Caco-2 (cell line): ENCODE measurements around the gene OMA1. TPM values are rescaled to one million over a fixed set of nuclear protein-coding genes. Genes with fewer than 3 reads are reported as not detected.

Experiments used
- BruUV-seq: library from RNA; stranded (reverse); fragments of 400-500 nt; replicated peaks from 2 replicates; lab custom pipeline; 2021; lab: Mats Ljungman, UMichigan
- CTCF ChIA-PET: fragments of 300-600 bp; sonication (Branson Sonifier 250); formaldehyde crosslinking; loops from one replicate; lab custom pipeline; 2022; ENCODE audit warnings: antibody characterized with exemption; lab: Charles Lee
- POLR2A ChIA-PET: fragments of 300-600 bp; sonication (Branson Sonifier 250); formaldehyde crosslinking; loops from one replicate; lab custom pipeline; 2022; ENCODE audit warnings: antibody characterized with exemption; lab: Charles Lee
- DNase-seq, 2 experiments: peaks; one replicate each; pipeline versions ENCODE4 v3.0.0 to v3.0.0-alpha.2; 2020 to 2022
- H3K27me3 ChIP-seq: replicated peaks from 2 replicates; pipeline ENCODE4 v1.6.0; 2011; ENCODE audit warnings: low read length; ENCODE audit not compliant: control insufficient read depth, insufficient read depth
- H3K36me3 ChIP-seq: 2 replicates; pipeline ENCODE4 v1.5.1; 2011; ENCODE audit warnings: low read length; ENCODE audit not compliant: control insufficient read depth, insufficient read depth
- H3K4me1 ChIP-seq: fragments of 250-450 bp; sonication (Bioruptor Pico); 2 replicates; pipeline ENCODE4 v1.5.1; 2020; ENCODE audit warnings: mild to moderate bottlenecking
- H3K4me3 ChIP-seq: 2 replicates; pipeline ENCODE4 v1.5.1; 2011; ENCODE audit warnings: low read depth, mild to moderate bottlenecking, control low read depth, low read length
- H3K9me3 ChIP-seq: fragments of 250-450 bp; sonication (Bioruptor Pico); 2 replicates; pipeline ENCODE4 v1.5.1; 2020; ENCODE audit warnings: mild to moderate bottlenecking, moderate library complexity
- H3K27ac Mint-ChIP-seq: one replicate; pipeline ENCODE4 v1.8.0; 2022; ENCODE audit warnings: mixed read lengths; ENCODE audit not compliant: unreplicated experiment
- H3K27me3 Mint-ChIP-seq: one replicate; pipeline ENCODE4 v1.8.0; 2022; ENCODE audit warnings: mixed read lengths; ENCODE audit not compliant: insufficient read depth, unreplicated experiment
- H3K36me3 Mint-ChIP-seq: one replicate; pipeline ENCODE4 v1.8.0; 2022; ENCODE audit warnings: mild to moderate bottlenecking, mixed read lengths; ENCODE audit not compliant: insufficient read depth, unreplicated experiment
- H3K4me1 Mint-ChIP-seq: one replicate; pipeline ENCODE4 v1.8.0; 2022; ENCODE audit warnings: low read depth, mixed read lengths; ENCODE audit not compliant: unreplicated experiment
- H3K4me3 Mint-ChIP-seq: one replicate; pipeline ENCODE4 v1.8.0; 2022; ENCODE audit warnings: mild to moderate bottlenecking, moderate library complexity, mixed read lengths; ENCODE audit not compliant: unreplicated experiment
- H3K9me3 Mint-ChIP-seq: one replicate; pipeline ENCODE4 v1.8.0; 2022; ENCODE audit warnings: mixed read lengths; ENCODE audit not compliant: unreplicated experiment
- intact Hi-C: fragments of 100-400 bp; cut with micrococcal nuclease; formaldehyde crosslinking; loops from one replicate; pipeline ENCODE4 v1.10.0; 2022; ENCODE audit not compliant: unreplicated experiment
- total RNA-seq: library from RNA; stranded (reverse); gene quantifications from 2 replicates; pipeline ENCODE4 v1.2.3, GENCODE V29; 2022
- TF ChIP-seq, protein P1 (sequence below), 2 experiments: fragments of 200-600 bp in 1 of 2; IDR thresholded peaks; 1 replicate in 1 of 2; 2 replicates in 1 of 2; pipeline versions ENCODE4 v1.5.1 to v1.8.0; 2011 to 2022; ENCODE audit warnings: antibody characterized with exemption in 1 of 2, control low read depth in 1 of 2, inconsistent platforms in 1 of 2, low read depth in 1 of 2, low read length in 1 of 2, mild to moderate bottlenecking in 1 of 2, moderate library complexity in 1 of 2; ENCODE audit not compliant: insufficient read depth in 1 of 2, severe bottlenecking in 1 of 2, unreplicated experiment in 1 of 2

The OMA1 gene
- total RNA-seq, 1 experiment from 2014 or later, result 6.9 TPM

DNA sequence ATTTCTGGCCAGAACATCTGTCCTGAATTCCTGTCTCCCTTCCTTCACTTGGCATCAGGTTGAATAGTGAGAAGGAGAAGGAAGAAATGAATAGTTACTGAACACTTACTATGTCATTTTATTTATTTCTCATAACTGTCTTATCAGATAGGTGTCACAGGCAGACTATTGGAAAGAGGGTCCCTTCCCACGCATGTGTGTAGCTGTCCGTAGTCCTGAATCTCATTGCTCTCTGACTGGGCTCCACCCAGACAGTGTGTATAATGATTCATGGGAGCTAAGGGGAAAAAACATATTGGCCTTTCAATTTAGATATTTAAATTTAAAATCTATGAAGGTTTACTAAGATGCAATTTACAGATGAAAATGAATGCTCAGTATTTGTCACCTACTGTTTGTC lies 86.1 kb downstream of the OMA1 start:
- no peaks in the 10 kb centered on the region for H3K4me1 ChIP-seq
- H3K9me3 Mint-ChIP-seq, result no peaks in the 10 kb centered on the region
- no peaks in the 10 kb centered on the region for H3K4me1 Mint-ChIP-seq
- H3K4me3 Mint-ChIP-seq, result no peak overlapping the region
- H3K4me3 ChIP-seq, result no peak overlapping the region
- no peaks in the 10 kb centered on the region for H3K36me3 ChIP-seq
- no TSS peak for BruUV-seq
- H3K27me3 Mint-ChIP-seq, result peaks cover 11% of the 10 kb centered on the region
- TF ChIP-seq, protein P1, sequence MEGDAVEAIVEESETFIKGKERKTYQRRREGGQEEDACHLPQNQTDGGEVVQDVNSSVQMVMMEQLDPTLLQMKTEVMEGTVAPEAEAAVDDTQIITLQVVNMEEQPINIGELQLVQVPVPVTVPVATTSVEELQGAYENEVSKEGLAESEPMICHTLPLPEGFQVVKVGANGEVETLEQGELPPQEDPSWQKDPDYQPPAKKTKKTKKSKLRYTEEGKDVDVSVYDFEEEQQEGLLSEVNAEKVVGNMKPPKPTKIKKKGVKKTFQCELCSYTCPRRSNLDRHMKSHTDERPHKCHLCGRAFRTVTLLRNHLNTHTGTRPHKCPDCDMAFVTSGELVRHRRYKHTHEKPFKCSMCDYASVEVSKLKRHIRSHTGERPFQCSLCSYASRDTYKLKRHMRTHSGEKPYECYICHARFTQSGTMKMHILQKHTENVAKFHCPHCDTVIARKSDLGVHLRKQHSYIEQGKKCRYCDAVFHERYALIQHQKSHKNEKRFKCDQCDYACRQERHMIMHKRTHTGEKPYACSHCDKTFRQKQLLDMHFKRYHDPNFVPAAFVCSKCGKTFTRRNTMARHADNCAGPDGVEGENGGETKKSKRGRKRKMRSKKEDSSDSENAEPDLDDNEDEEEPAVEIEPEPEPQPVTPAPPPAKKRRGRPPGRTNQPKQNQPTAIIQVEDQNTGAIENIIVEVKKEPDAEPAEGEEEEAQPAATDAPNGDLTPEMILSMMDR (IDR thresholded peaks at IDR 0.05; ENCODE audit: insufficient read depth in 1 of 2, low read depth in 1 of 2, low read length in 1 of 2, severe bottlenecking in 1 of 2, unreplicated experiment in 1 of 2), result no peak
- POLR2A ChIA-PET, result no interaction called here
- H3K36me3 Mint-ChIP-seq, result no peaks in the 10 kb centered on the region
- intact Hi-C loops, result no loop called here
- CTCF ChIA-PET, result no interaction called here
- DNase-seq, result peak in 1 of 2 experiments; percentile 9
- no peaks in the 10 kb centered on the region for H3K27me3 ChIP-seq
- H3K27ac Mint-ChIP-seq, result no peak overlapping the region
- no peaks in the 10 kb centered on the region for H3K9me3 ChIP-seq

DNA sequence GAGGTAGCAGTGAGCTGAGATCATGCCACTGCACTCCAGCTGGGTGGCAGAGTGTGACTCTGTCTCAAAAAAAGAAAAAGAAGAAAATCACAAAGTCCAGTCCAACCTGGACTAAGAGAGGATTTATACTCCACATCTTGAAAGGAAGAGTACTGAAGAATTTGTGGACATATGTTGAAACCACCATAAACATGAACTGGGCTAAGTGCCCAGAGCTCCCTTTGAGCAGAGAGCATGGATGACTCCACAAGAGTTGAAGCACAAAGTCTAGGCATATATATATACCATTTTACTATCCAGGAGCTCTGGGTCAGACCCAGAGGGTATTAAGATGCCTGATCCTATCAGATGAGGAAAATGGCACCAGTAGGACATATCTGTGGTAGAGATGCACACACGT lies 86.6 kb downstream of the OMA1 start:
- BruUV-seq, result no TSS peak
- Histone ChIP-seq H3K9me3 (no peaks in the 10 kb centered on the region), H3K4me1 (no peaks in the 10 kb centered on the region), H3K36me3 (no peaks in the 10 kb centered on the region), H3K27me3 (no peaks in the 10 kb centered on the region), H3K4me3 (no peak overlapping the region)
- Mint-ChIP-seq H3K9me3 (no peaks in the 10 kb centered on the region), H3K36me3 (peaks cover 4% of the 10 kb centered on the region), H3K4me1 (no peaks in the 10 kb centered on the region), H3K27ac (no peak overlapping the region), H3K27me3 (peaks cover 11% of the 10 kb centered on the region), H3K4me3 (no peak overlapping the region)
- no peak for DNase-seq
- CTCF ChIA-PET, result no interaction called here
- POLR2A ChIA-PET, result no interaction called here
- intact Hi-C loops, result no loop called here
- TF ChIP-seq, protein P1 (IDR thresholded peaks at IDR 0.05; ENCODE audit: insufficient read depth in 1 of 2, low read depth in 1 of 2, low read length in 1 of 2, severe bottlenecking in 1 of 2, unreplicated experiment in 1 of 2), result no peak

DNA sequence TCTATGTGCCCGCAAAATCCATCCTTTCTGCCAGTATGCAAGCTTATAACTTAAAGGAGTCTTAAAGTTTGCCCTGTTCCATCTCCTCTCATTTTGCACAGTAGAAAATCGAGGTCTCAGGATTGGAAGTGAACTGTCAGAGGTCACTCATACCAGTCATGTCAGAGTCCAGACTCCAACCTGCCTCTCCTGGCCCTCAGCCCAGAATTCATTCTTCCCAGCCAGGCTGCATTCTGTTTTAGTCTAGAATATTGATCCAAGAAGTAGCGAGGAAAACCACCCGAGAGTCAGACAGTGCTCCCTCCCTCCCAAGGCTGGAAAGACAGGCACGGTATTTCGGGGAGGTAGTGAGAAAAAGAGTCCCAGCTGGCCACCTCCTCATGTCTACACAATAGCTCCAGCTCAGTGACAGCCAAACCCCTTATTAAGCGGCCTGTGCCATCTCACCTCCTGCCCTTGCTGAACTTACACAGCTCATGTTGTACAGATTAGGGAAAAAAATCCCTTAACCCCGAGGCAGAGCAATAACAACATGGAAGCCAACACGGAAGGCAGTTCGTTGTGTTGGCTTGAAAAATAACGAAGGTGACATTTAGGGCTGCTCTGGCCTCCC lies 89.4 kb downstream of the OMA1 start:
- Histone ChIP-seq H3K9me3 (no peaks in the 10 kb centered on the region), H3K27me3 (no peaks in the 10 kb centered on the region), H3K4me3 (no peak overlapping the region), H3K36me3 (no peaks in the 10 kb centered on the region), H3K4me1 (no peaks in the 10 kb centered on the region)
- TF ChIP-seq, protein P1 (IDR thresholded peaks at IDR 0.05; ENCODE audit: insufficient read depth in 1 of 2, low read depth in 1 of 2, low read length in 1 of 2, severe bottlenecking in 1 of 2, unreplicated experiment in 1 of 2), result no peak
- Mint-ChIP-seq H3K27ac (no peak overlapping the region), H3K4me3 (no peak overlapping the region), H3K9me3 (no peaks in the 10 kb centered on the region), H3K27me3 (peaks cover 11% of the 10 kb centered on the region), H3K4me1 (no peaks in the 10 kb centered on the region), H3K36me3 (peaks cover 4% of the 10 kb centered on the region)
- no TSS peak for BruUV-seq
- DNase-seq, result no peak
- ChIA-PET POLR2A (no interaction called here), CTCF (no interaction called here)
- intact Hi-C loops, result no loop called here
